Esophagus muscularis mucosa (tissue), 4 donors: ENCODE data around the gene GLCE. TPM values are rescaled to one million over a fixed set of nuclear protein-coding genes. Genes with fewer than 3 reads are reported as not detected.
"Not testable (repeated sequence)": the region's sequence is repeated elsewhere in the genome, so short reads cannot be mapped to it uniquely, and the experiment has no call there.

ENCODE experiments used
- DNase-seq: peaks from one replicate; pipeline ENCODE4 v3.0.0-alpha.2; 2017; ENCODE audit errors: extremely low spot score
- H3K27ac ChIP-seq, 4 donors: fragments of 200-600 bp; sonication (generic); replicated peaks in 1 of 4; 1 replicate in 3 of 4; 2 replicates in 1 of 4; pipeline ENCODE4 v1.5.1; 2016 to 2019; ENCODE audit warnings: mild to moderate bottlenecking in 1 of 4
- H3K27me3 ChIP-seq, 4 donors: fragments of 200-600 bp; sonication (generic); one replicate each; pipeline versions ENCODE4 v1.5.1 to v1.6.0; 2016 to 2019
- H3K36me3 ChIP-seq, 4 donors: fragments of 200-600 bp; sonication (generic); one replicate each; pipeline ENCODE4 v1.5.1; 2016 to 2019
- H3K4me1 ChIP-seq, 4 donors: fragments of 200-600 bp; sonication (generic); one replicate each; pipeline ENCODE4 v1.5.1; 2016 to 2019
- H3K4me3 ChIP-seq, 4 donors: fragments of 200-600 bp; sonication (generic); 1 replicate in 2 of 4; 2 replicates in 2 of 4; pipeline ENCODE4 v1.5.1; 2016 to 2019; ENCODE audit warnings: mild to moderate bottlenecking in 4 of 4, moderate library complexity in 1 of 4
- H3K9me3 ChIP-seq, 4 donors: fragments of 200-600 bp; sonication (generic); 1 replicate in 3 of 4; 2 replicates in 1 of 4; pipeline ENCODE4 v1.5.1; 2016 to 2019
- CTCF ChIP-seq, 3 experiments: fragments of 200-600 bp in 2 of 3; fragments of 450-650 bp in 1 of 3; sonication (generic) in 2 of 3; IDR thresholded peaks; one replicate each; pipeline ENCODE4 v1.5.1; 2017 to 2019; ENCODE audit warnings: antibody characterized with exemption in 3 of 3, mild to moderate bottlenecking in 2 of 3, moderate library complexity in 1 of 3
- EP300 ChIP-seq: sonication (generic); formaldehyde crosslinking; IDR thresholded peaks from one replicate; pipeline ENCODE4 v1.6.1; 2017; ENCODE audit warnings: antibody characterized with exemption
- POLR2A ChIP-seq: fragments of 450-650 bp; IDR thresholded peaks from one replicate; pipeline ENCODE4 v1.6.1; 2017; ENCODE audit warnings: antibody characterized with exemption, moderate library complexity, mild to moderate bottlenecking, low read depth
- POLR2AphosphoS5 ChIP-seq, 2 donors: sonication (generic); formaldehyde crosslinking; IDR thresholded peaks; one replicate each; pipeline ENCODE4 v1.6.1; 2017; ENCODE audit warnings: antibody characterized with exemption in 2 of 2
- WGBS: methylation state at CpG from one replicate; pipeline ENCODE4 v1.1.5; 2018; 5-methylcytosine and 5-hydroxymethylcytosine counted together
- intact Hi-C: fragments of 100-400 bp; cut with DNase I; formaldehyde crosslinking; loops from one replicate; pipeline ENCODE4 v1.15.1; 2023
- total RNA-seq, 4 donors: library from RNA; depleted of rRNA; stranded (reverse); fragments of >200 nt; gene quantifications; one replicate each; pipeline versions ENCODE4 v1.1.0 to v1.2.1, GENCODE V29; 2016

GLCE gene
- total RNA-seq, 4 donors from 2014 or later = 9.6 to 13.2 (median 9.8) TPM

DNA sequence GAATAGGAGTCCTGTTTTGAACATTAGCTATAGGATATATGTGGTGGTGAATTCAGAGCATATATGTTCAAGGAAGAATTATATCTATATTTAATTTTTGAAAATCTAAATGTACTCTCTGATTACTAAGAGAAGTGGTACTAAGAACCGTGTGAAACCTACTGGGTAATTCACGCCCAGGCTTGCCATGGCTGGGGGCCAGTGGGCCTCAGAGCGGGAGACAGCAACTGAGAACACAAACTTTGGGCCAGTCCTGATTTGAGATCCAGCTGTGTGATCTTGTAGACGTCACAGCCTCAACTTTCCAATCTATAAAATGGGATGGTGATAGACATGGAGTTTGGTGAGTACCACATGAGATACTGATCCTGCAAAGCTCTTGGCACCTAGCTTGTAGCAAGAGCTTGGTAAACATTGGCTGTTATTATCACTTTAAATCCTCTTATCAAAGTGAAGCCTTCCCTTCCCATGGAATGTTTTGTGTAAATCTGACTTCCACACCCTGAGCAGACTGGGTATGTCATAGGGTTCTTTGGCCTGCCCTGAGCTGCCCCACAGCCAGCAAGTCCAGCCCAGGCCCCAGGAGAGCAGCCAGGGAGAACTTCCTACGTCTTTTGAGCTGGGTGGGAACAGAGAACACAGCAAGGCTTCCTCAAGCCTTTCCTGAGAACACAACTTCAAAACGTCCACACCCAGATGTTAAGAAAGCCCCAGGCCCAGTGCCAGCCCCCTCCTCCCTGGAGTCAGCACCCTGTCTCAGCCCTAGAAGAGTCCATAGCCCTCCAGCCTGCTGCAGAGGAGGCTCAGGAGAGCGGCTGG is 130.1 kb downstream of the GLCE start:
- Histone ChIP-seq H3K9me3 (no peaks in the 10 kb centered on the region), H3K27me3 (no peaks in the 10 kb centered on the region), H3K36me3 (no peaks in the 10 kb centered on the region), H3K27ac (no peak overlapping the region), H3K4me3 (no peak overlapping the region), H3K4me1 (peaks cover 0 to 4% (median 0%) of the 10 kb centered on the region in 4 donors)
- WGBS = 76% methylated on average over 6 of the region's 7 CpGs
- DNase-seq = no peak
- peak in 1 of 2 donors; percentile 6 for TF ChIP-seq POLR2AphosphoS5 (IDR thresholded peaks at IDR 0.05)
- no peak for TF ChIP-seq POLR2A
- no peak for TF ChIP-seq EP300
- intact Hi-C loops = no loop called here

DNA sequence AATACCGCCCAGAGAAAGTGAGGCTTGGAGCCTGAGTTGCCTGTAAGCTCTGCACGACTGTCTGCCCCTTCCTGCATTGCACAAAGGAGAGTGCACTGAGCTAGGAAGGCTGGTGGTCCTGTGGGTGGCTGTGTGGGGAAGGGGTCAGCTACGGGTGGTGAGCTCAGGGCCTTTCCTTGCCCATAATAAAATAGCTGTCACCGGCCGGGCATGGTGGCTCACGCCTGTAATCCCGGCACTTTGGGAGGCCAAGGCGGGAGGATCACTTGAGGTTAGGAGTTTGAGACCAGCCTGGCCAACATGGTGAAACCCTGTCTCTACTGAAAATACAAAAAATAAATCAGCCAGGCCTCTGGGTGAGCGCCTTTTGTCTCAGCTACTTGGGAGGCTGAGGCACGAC is 131.2 kb downstream of the GLCE start:
- intact Hi-C loops, DNase-seq: not testable (repeated sequence)

DNA sequence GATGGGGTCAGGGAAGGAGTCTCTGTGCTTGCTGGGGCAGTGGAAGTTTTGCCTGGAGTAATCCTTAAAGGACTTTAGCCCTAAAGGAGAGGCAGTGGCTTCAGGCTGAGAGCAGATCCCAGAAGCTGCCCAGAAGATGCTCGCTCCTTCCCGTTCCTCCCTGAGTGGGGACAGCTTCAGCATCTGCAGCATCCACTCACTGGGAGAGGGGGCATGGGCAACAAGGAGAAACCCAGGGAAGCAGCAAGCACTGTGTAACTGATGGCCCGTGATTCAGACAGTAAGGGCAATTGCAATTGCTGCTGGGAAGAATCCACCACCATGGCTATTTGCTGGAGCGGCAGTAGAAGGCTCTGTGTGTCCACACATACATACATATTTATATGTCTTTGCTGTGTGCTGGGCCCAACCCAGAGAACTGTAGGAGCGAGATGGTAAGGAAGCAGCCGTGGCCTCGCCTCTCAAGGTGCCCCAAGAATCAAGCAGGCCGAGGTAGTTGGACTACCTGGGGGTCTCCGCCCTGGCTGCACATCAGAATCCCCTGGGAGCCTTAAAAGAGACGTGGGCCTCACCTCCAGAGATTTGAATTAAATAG is 132.5 kb downstream of the GLCE start:
- Histone ChIP-seq H3K4me1 (peaks cover 0 to 4% (median 0%) of the 10 kb centered on the region in 4 donors), H3K4me3 (no peak overlapping the region), H3K27ac (no peak overlapping the region), H3K36me3 (no peaks in the 10 kb centered on the region), H3K27me3 (peaks cover 0 to 8% (median 2%) of the 10 kb centered on the region in 4 donors), H3K9me3 (no peaks in the 10 kb centered on the region)
- intact Hi-C loops = no loop called here
- WGBS = 92% methylated on average over 10 of the region's 10 CpGs
- no peak for DNase-seq
- no peak for TF ChIP-seq EP300
- TF ChIP-seq POLR2AphosphoS5 (IDR thresholded peaks at IDR 0.05) = no peak
- TF ChIP-seq POLR2A = no peak
- TF ChIP-seq CTCF (IDR thresholded peaks at IDR 0.05) = no peak

More for the DNA sequence above, 131.2 kb downstream of the GLCE start:
- not testable (repeated sequence) for H3K27me3 ChIP-seq, H3K27ac ChIP-seq, H3K4me3 ChIP-seq, H3K4me1 ChIP-seq, H3K9me3 ChIP-seq, H3K36me3 ChIP-seq
- 97% methylated on average over 5 of the region's 10 CpGs for WGBS

DNA sequence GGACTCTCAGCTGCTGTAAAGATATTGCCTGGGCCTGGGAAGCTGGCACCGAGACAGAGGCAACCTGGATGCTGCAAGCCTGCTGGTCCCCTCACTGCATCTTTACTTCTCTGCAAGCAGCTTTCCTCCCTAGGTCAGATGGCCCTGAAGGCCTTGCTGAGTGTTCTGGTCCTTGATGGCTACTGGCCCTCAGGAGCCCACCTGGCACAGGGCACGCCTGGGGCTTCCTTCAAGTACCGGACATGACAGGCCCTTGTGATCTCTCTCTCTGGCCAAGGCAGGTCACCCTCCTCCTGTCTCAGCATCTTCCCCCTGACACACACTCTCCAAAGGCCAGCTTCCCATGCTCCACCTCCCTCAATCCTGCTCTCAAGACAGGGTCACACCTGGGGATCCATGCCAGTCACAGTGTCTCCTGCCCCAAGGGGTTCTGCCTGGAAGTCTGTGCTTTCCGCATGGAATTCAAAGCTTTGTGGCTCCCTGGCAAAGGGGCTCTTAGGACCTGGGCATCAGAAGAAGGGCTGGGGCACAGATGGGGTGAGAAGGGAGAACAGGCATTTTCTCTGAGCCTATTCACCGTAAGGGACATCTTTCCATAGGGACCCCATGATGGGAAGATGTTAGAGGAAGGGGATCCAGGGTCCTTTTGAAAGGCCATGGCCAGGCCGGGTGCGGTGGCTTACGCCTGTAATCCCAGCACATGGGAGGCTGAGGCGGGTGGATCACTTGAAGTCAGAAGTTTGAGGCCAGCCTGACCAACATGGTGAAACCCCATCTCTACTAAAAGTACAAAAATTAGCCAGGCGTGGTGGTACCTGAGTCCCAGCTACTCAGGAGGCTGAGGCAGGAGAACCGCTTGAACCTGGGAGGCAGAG is 133.5 kb downstream of the GLCE start:
- Histone ChIP-seq H3K4me1 (peaks cover 5 to 8% (median 6%) of the 10 kb centered on the region in 4 donors), H3K36me3 (no peaks in the 10 kb centered on the region), H3K27ac (no peak overlapping the region), H3K9me3 (no peaks in the 10 kb centered on the region), H3K4me3 (no peak overlapping the region), H3K27me3 (peaks cover 0 to 19% (median 9%) of the 10 kb centered on the region in 4 donors)
- TF ChIP-seq CTCF (IDR thresholded peaks at IDR 0.05) (no peak), POLR2AphosphoS5 (IDR thresholded peaks at IDR 0.05) (no peak), POLR2A (no peak), EP300 (no peak)
- intact Hi-C loops = no loop called here
- no peak for DNase-seq
- WGBS = 98% methylated on average over 10 of the region's 11 CpGs

DNA sequence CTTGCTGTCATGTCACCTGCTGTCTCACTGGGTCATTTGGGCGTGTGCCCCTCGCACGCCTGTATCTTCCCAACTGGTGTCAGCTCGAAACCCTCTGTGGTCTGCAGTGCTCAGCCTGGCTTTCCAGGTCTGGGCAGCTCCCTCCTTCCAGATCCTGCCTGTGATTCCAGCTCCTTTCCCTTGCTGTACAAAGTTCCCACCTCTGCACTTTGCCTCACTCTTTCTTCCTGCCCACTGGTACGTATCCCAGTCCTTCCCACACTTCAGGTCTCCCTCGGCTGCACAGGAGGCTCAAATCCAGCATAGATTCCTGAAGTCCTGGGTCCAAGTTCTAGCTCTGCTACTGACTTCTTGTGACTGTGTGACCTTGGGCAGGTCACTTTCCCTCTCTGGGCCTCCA is 136.2 kb downstream of the GLCE start:
- no peak for DNase-seq
- Histone ChIP-seq H3K27ac (no peak overlapping the region), H3K4me1 (peaks cover 13 to 16% (median 14%) of the 10 kb centered on the region in 4 donors), H3K27me3 (peaks cover 0 to 41% (median 23%) of the 10 kb centered on the region in 4 donors), H3K36me3 (no peaks in the 10 kb centered on the region), H3K4me3 (no peak overlapping the region), H3K9me3 (no peaks in the 10 kb centered on the region)
- 91% methylated on average over 6 of the region's 6 CpGs for WGBS
- intact Hi-C loops = no loop called here
- TF ChIP-seq EP300 (no peak), POLR2A (no peak), CTCF (IDR thresholded peaks at IDR 0.05) (no peak), POLR2AphosphoS5 (IDR thresholded peaks at IDR 0.05) (no peak)
